Dedifferentiated amniotic fluid mesenchymal stem cell (primary cell): ENCODE results near the gene GRM5.
"Not testable (repeated sequence)": the region's sequence is repeated elsewhere in the genome, so short reads cannot be mapped to it uniquely, and the experiment has no call there.

ENCODE experiments used
- DNase-seq: peaks from one replicate; pipeline ENCODE4 v3.0.0-alpha.2; 2016; ENCODE audit errors: extremely low spot score

GRM5 gene

DNA sequence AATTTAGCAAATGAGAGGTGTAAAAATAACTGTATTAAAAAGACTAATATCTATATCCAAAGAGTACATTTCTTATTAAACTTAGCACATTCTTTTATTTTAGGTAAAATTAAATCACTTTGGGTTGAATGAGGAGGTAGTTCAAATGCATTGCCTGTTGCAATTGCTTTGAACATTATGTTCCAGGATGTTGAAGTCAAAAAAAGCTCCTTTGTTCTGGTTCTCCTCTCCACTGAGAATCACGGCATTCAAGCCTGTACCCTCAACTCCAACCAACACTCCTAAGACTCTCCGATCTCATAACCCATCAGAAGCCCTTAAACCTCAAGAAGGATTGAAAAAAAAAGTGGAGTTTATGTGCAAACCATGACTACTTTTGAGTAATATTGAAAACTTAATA, 230.1 kb downstream of the GRM5 start:
- not testable (repeated sequence) for DNase-seq

DNA sequence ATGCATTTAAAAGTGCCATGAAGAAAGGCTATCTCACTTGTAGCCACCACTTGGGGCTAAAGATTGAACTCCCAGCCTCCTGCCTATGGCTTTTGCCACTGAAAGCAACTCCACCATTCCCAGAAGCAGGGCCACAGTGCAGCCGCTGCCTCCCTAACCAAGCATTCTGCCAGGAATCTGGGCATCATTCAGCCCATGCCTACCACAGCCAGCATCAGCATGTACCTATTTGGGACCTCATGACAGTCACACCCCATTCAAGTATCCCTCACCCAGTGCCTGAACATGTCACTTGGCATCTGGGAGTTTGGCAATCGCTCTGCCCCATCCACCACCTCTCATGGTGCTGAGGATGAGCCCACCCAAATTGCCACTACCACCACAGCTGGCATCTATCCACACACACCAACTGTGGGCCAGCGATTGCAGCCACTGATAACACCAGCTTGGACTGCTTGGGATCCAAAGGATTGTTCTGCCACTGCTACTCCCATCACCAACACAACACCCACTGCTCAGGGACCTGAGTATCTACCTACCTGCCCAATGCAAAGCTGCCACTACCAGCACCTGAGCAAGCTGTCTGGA, 234.4 kb downstream of the GRM5 start:
- DNase-seq, result no peak

DNA sequence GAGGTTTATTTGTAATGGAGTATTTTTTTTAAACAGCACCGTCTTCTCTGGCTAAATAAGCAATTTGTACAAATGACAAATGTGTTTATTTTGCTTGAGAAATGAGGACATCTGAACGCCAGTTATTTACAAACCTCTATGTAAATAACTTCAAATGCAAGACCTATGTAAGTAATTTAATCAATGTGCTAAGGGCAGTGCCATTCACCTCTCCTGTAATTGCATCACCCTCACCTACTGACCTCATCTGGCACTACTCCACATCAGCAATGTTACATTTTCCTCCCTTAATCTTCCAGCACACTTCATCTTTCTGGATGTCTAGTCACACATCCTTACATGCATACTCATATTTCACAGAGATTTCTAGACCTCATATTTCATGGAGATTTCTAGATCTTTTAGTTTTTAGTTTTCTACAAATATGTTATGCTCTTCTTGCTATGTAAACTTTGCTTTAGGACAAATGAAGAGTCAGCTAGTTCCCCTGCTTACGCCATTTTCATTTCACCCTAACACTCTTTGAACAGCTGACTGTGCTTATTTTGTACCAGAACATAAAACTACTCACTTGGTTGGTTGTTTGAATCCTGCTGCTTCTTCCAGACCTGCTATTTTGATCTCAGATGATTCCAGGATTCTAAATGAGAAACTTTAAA, 238.6 kb downstream of the GRM5 start:
- no peak for DNase-seq

DNA sequence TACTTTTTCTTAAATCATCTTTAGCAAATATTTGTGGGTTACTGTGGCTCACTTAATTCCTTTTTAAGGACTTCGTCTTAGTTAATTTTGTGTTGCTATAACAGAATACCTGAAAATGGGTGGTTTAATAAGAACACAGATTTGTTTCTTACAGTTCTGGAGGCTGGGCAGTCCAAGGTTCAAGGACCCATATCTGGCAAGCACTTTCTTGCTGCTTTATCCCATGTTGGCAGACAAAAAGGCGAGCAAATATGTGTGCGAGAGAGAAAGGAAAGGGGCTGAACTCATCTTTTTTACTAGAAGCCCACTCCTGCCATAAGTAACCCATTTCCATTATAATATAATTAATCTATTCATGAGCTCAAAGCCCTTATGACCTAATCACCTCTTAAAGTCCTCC, 246.2 kb downstream of the GRM5 start:
- no peak for DNase-seq

DNA sequence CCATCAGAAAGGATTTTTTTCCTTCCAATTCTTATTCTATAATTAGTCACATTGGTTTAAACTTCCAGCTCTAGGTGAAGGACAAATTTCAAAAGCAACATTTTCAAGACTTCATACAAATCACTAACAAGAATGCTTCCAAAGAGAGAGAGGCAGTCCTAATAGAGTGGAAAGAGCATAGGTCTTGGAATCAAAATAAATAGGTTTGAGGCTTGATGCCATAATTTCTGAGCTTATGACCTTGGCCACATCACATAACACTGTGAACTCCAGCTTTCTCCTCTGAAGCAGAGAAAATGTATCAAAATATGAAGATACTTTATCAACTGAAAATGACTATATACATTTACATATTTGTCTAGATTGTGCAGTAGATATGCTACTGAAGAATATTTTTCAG, 246.8 kb downstream of the GRM5 start:
- no peak for DNase-seq

DNA sequence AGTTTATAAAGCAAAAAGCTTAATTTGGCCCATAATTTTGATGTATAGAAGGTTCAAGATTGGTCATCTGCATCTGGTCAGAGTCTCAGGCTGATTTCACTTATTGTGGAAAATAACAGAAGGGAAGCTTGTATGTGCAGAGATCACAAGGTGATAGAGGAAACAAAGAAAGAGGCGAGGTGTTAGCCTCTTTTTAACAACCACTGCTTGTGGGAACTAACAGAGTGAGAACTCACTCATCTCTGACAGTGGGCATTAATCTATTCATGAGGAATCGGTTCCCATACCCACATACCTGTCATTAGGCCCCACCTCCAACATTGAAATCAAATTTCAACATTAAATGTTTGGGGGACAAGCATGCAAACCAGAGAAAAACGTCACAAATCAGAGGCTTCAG, 250.3 kb downstream of the GRM5 start:
- no peak for DNase-seq

DNA sequence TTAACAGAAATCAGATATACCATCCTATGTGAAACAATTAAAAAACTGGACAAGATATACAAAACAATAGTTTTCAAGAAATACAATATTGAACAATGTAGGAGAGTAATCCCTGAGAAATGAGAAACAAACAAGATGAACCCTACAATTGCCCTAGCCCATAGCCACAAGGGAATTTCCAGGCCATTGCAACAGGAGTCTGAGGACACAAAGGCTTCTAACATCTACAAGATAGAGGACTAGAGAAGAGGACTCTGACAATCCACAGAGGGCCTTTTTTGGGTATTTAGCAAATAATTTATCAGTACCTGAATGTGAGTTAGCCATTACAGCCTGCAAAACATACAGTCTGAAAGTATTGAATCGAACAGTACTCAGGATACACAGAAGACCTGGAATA, 251.7 kb downstream of the GRM5 start:
- no peak for DNase-seq

DNA sequence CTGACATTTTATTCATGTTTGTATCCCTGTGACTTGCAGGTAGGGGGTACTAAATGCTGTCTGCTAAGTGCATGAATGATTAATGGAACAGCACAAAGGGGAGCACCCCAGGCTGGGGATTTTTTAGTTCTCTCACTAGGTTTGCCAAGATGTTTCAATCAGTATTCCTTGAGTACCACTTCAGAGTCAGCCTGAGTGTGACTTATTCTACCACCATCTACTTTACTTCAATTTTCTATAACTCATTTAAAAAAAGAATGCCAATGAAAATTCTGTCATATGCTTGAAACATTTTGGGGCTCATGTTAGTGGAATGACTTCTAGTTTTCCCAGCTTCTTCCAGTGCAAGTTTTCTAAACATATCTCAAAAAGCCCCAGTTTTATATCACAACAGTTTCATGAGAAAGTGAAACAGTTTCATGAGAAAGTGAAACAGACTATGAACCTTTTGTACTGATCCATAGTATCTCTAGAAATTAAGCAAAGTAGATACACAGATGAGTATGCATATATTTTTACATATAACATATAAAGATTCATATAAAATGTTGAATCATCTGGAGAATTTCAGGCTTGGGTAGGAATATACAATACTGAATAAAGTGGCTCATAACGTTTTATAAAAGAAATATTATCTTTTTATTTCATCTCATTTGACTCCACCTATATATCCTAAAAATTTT, 252.4 kb downstream of the GRM5 start:
- no peak for DNase-seq

DNA sequence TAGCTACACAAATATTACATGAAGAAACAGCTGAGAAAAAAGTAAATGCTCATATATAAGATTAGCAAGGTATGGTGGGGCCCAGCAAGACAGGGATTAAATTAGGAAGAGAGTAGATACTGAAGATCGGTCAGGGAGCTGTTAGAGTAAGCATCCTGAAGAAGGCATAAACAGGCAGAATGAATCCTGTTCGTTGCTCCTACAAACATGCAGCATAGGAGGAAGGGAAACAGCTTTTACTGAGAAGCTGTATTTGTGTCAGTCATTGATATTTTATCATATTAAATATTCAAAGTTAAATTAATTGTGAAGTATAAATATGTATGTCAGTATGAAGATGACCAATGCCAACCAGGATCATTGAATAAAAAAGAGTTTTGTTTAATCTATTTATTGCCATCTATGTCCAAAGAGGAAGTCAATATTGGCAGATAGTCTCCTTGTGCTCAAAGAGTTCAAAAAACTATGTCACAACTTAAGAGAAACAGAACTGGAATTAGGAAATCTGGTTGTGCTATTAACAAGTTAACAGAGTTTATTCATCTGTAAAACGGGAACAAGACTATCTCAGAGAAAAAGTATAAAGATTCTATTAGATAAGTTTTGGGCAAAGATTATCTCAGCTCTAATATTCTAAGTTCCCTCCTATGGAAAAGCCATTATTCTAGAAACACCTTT, 255.2 kb downstream of the GRM5 start:
- no peak for DNase-seq

DNA sequence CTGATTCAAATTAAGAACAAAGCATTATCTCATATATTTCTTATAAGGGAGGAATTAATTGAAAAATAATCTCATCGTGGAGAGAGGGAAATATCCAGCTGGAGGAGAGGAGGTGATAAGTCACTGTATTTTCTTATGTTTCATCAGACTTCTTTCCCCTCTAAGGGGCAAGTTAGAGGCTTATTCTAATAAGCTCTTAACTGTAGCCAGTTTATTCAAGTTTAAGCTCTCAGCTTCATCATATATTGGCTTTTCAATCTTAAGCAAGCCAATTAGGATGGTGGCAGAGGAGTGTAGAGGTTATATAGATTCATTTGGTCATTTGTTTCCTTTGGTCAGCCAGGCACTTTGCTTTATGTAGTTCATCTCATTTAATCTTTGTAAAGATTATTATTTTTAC, 256.7 kb downstream of the GRM5 start:
- no peak for DNase-seq

DNA sequence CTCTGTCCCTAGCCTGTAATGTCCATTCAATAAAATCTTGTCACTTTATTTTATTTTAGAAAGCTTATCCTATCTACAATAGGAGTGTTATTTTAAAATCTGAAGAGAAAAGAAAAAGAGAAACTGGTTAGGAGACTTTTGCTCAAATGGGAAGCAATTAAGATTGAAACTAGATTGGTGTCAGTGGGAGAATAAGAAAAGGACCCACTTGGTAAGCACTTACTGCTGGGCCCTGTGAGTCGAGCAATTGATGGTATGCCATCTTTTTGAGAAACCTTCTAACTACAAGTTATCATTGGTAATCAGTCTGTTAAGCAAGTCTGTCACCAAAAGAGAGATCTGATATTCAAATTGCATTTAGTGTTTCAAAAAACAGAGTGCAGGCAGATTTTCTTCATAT, 258.4 kb downstream of the GRM5 start:
- no peak for DNase-seq

DNA sequence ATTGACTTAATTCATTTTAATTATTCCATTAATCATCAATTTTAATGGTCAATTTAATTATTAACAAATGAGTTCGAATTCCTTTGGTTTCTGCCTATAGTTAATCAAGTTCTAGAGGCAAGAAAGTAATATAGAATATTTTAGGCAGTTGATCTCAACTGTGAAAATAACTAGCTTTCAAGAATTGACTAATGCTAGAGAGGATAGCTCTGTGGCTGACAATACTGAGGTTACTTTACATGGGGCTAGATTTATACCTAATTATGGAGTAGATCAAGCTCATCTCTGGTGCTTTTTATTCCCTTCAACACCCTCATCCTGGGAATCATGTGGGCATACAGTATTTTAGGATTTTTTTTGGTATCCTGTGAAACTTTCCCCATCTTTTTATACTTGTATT, 259.4 kb downstream of the GRM5 start:
- DNase-seq, result no peak

DNA sequence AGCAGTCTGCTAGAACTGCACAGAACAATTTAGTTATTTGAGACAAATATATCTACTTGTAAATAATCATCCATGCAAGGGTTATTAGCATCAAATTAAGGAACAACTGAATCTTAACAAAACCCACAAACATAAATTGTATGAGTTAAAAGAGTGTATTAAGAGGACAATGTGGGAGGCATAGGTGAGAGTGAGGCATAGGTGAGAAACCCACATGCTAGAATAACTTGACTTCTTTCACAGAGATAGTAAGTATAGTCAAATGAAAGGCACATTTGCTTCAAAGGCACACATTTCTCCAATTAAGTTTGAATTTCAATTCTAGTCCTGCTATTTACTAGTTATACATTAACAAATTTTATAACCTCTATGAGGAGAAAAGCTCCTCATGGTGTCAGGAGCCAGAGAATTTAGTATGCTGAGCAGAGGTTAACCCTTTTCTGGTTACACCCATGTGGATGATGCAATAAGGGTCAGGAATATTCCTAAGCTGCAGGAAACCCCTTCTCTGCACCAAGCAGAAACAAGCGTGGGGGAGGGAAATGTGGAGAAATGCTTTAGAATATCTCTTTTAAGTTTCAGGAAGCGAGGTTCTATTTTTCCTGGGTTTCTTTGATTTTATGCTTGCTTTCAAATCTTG, 264.2 kb downstream of the GRM5 start:
- DNase-seq, result no peak

DNA sequence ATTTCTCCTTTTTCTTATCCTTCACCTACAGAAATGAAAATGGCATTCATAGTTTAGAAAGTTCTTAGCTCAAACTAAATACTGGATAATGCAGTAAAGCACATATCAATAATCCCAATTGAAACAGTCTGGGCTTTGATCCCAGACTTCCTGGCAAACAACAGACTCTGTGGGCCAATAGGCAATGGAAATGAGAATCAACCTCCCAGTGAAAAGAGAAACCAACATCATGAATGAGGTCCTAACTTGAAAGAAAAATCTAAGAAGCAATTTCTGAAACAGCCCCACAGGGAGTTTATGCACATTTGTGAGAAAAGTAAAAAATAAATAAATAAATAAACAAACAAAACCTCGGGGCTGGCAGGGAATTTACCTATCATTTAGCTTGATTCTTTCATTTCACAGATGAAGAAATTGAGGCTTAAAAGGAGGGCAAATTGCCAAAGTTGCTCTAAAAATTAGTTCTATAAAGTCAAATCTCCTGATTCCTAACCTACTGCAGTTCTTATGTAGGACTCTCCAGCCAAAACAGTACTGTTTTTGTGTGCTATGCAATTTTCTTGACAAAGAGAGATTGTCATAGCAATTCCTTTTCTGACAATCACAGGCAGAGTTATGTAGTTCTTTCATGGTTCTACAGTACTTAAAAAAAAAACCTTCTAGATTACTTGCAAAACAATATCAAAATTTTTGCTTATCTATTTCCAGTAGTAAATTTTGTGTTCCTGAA, 265.8 kb downstream of the GRM5 start:
- DNase-seq, result no peak

DNA sequence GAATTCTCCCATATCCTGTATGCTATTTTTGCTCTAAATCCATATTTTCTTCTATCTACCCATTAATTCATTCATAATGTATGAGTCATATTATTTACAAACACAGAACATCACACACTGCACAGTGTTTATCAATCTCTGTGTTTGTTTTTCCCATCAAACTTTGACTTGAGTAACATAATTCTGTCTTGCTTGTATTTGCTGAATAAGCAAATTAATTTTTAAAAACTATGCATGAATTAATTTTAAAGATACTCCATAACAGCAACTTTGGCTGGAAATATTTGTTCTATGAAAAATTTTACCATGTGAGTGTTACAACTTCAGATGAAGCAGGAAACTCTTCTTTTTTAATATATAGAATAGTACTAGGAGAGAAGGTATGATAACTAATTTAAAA, 275.6 kb downstream of the GRM5 start:
- no peak for DNase-seq

DNA sequence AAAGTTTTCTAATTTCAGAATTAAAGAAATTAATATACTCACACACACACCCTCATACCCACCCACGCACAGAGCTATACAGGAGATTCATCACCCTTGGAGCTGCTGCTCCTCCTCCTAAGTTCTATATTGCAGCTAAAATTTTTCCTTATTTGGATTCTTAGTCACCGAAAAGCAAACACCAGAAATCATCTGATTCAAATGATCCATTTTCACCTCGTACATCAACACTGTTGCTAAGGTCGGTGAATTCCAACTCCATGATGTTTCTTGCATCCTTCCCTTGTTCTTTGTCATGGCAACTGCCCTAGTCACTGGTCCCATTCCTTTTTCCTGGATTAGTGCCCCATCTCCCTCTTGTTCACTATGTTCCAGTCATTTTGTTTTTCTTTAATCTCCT, 286.2 kb downstream of the GRM5 start:
- DNase-seq, result no peak

DNA sequence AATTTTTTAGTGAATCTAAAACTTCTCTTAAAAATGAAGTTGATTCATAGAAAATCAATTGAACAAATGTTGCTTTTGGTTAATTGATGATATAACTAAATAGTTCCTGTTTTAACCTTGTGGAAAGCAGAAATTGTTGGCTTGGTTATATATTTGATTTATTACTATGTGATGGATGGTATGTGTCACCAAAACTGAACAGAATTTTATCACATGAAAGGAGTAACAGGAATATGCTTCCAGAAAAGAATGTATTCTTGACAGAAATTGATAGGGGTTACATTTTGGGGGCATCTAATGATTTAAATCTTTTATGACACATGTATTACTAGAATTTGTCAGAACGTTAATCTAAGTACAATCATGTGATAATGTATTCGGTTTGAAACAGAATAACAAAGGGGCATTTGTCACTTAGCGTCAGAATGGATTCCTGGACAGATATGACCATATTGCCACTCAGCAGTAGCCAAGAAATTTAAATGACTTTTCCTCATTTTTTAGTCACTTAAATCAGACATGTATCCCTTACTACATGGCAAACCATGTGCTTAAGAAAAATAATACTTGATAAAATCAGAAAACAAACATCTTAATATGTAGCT, 295.2 kb downstream of the GRM5 start:
- no peak for DNase-seq

DNA sequence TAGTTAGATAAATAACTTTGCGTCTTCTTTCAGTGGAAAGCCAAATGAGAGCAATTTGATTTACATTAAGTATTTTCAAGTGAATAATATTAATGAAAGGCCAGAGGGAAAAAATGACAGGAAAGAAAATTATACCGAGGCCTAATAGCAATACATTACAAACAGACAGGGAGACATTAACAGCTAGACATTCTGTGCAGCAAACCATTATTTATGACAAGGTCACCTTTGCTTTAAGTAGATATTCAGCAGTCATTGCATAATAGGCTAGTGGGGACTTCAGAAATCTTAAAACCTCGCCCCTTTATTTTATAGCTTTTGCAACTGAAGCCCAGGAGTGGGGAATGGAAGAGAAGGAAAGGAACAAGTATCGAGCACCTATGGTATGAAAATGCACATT, 321.6 kb downstream of the GRM5 start:
- no peak for DNase-seq

DNA sequence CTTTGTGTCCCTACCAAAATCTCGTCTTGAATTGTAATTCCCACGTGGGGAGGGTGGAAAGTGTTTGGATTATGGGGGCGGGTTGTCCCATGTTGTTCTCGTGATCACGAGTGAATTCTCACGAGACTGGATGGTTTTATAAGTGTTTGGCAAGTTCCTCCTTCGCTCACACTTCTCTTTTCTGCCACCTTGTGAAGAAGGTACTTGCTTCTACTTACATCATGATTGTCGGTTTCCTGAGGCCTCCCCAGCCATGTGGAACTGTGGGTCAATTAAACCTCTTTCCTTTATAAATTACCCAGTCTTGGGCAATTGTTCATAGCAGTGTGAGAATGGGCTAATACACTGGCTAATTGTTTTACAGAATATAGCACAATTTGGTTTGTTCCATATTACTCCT, 326.3 kb downstream of the GRM5 start:
- DNase-seq, result no peak

DNA sequence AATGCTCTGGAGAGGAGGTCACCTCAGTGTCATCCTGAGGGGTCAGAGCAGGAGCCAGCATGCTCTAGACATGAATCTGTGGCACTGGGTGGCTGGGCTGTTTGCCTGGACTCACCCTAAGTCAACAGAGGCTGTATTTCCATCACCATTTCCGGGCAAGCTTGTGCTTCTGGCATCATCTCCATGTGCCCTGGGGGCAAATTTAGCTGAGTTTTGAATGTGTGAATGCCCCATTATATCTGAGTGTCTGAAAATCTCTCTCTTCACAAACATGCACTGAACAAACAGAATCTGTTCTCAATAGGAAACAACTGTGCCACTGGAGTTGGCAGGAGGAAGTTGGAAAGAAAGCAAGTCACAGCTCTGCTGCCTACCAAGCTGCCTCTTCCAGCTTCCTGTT, 356.2 kb downstream of the GRM5 start:
- DNase-seq, result no peak

DNA sequence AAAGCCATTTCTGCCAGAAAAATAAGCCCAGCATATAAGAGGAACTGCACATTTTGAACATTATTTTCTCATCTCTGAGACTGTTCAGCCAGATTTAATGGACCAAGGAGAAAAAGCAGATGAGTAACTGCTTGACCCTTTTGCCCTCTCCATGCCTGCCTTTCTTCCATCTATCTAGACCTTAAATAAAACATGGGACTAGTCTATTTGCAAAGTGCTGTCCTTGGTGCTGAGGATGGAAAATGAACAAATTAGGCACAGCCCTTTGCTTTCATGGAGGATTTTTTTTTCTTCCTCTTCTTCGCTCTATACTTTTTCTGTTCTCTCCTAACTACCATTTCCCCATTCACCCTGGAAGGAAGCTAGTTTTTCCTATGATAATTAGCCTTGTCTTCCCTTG, 361.3 kb downstream of the GRM5 start:
- DNase-seq, result no peak
